Measurements from ENCODE around the gene FYB1.

FYB1 gene

GRCh38 chr5:39076101-39076756 is 143.1 kb downstream of the FYB1 start:
- DNase-seq, result no peak

DNA sequence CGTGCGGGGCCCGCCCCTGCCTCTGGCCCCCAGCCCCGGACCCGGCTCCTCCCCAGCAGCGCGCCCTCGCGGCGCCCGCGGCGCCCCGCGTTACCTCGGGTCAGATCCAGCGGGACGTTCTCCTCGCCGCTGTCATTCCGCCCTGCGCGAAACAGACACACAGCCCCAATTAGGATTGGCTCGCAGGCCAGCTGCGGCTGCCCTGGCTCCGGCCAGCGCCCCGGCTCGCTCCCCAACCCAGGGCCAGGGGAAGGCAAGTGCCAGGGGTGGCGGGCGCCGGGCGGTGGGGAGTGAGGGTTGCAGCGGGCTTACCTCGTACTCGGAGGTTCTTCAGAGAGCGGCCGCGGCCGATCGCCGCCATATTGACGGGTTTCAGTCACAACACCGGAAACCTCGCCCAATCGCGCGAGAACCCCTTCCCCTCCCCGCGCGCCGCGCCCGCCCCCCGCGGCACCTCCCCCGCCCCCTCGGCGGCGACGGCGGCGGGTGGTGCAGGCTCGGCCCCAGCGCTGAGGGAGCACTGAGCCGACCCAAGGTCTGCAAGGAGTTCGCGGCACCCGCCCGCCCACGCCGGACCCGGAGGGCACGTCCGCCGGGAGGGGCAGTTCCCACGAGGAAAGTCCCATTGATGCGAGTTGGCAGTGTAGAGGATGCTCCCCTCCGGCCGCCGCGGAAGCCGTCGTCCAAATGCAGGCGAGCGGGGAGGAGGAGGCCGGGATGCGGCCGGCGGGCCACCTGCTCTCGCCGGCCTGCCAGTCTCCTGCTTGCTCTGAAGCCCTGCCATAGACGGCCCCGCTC is 145.1 kb downstream of the FYB1 start, which contains the start of gene RICTOR:
RICTOR (minus strand) TSS at position 383 of the 798 bp plus-strand sequence; CDS start at position 361, 22 bp downstream.
- peak; percentile 96 for DNase-seq

- no peak for DNase-seq
Observed at GRCh38 chr5:39073767-39074016, 145.7 kb downstream of the FYB1 start.

- peak; percentile 88 for DNase-seq
Observed at GRCh38 chr5:39072925-39073766, 146.2 kb downstream of the FYB1 start.

- DNase-seq, result no peak
Observed at GRCh38 chr5:39068099-39068498, 151.3 kb downstream of the FYB1 start.

GRCh38 chr5:39064450-39064849 is 154.9 kb downstream of the FYB1 start:
- no peak for DNase-seq

DNA sequence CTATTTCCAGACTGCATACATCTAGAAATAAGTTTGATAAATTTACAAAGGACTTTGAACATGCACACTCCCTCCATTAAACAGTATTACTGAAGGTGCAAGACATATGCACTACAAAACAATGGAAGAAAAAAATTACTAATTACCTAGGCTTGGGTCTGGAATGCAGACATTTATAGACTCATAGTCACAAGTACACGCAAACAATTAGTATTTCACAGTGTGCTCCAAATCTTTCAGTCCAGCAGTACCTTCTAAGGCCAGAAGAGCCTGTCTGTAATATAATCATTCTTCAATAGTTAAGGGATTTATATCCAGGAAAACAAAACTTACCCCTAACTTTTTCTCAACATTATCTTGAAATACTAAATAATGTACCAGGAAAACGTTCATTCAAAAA is 156.3 kb downstream of the FYB1 start:
- no peak for DNase-seq

- no peak for DNase-seq
Observed at GRCh38 chr5:39062530-39062929, 156.8 kb downstream of the FYB1 start.

DNA sequence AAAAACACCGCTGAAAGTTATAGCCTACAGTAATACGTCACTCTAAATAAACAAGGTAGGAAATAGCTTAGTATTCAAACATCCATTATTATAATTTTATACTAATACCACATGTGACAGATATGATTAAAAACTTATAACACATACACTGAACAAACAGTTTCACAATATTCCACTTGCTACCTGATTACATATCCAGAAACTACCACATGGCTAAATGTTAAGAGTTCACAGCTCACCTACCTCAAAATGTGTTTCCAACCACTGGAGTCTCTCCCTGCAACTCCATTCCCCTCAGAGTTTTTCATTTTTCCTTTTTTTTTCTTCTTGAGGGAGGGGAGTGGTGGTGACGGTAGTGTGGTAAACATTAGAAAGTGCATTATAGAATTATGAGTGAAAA is 157.3 kb downstream of the FYB1 start:
- DNase-seq, result no peak

DNA sequence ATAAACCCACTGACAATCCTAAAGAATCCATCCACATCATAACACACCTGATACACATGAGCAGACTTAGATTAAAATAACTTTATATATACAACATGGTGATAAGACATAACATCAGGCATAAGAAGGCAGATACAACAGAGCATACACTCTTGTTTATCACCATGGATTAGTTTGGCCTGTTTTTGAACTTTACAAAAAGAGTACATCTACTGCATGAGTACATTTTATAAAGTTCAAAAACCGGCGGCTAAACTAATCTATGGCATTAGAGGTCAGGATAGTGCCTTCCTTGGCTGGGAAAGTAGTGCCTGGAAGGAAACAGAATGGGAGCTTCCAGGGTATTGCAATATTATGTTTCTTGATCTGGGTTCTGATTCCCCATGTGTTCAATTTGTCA is 160.3 kb downstream of the FYB1 start:
- no peak for DNase-seq

- DNase-seq, result no peak
Observed at GRCh38 chr5:39058178-39058921, 161.0 kb downstream of the FYB1 start.

DNA sequence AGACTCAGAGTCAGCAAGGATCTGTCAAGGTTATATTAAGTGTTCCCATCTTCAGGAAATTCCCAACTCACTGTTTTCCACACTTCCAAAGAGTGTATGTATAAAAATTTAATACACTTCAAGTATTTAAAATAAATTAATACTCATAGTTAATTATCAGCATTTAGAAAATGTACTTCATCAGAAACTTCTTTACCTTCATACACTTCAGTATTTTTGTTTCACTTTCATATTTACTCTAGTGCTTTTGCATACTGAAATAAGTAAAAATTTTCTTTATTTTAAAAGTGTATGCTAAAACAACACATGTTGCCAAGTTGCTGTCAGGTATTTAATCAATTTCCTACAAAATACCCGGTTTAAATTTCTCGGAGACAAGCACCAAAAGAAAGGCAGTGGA is 161.6 kb downstream of the FYB1 start:
- no peak for DNase-seq

DNA sequence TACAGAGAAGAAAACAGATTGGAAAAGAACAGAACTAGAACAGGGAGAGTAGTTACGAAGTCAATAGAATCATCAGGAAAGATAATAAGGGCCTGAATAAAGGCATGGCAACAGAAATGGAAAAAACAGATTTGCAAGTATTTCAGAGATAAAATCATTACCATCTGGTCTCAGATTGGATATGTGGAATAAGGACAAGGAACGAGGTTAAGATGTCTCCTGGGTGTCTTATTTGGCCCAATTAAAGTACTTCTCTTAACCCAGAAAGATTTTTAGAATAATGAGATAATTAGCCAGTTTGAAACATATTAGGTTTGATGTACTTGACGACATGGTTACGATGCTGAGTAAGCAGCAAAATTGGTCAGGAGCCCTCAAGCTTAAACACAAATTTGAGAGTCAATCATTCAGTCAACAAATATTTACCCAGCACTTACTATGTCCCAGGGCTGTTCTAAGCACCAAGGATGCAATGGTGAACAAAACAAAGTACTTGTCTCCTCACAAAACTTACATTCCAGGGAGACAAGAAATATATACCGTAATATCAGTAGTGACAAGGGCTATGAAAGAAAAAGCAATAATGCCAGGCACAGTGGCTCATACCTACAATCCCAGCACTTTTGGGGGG is 163.5 kb downstream of the FYB1 start:
- no peak for DNase-seq

Data from retina (tissue), 1 donor.